CD14-positive monocyte (primary cell): ENCODE results near the gene OR10A7. TPM values are rescaled to one million over a fixed set of nuclear protein-coding genes. Genes with fewer than 3 reads are reported as not detected.

Experiments
- DNase-seq, 3 donors: peaks; one replicate each; pipeline ENCODE4 v3.0.0-alpha.2; 2011 to 2022
- H2AFZ ChIP-seq: 2 replicates; pipeline ENCODE4 v1.6.0; 2012; ENCODE audit warnings: mild to moderate bottlenecking, low read depth, low read length, inconsistent platforms; ENCODE audit not compliant: insufficient read depth, poor library complexity, severe bottlenecking
- H3K27ac ChIP-seq, 2 donors: 1 replicate in 1 of 2; 2 replicates in 1 of 2; pipeline ENCODE4 v1.5.1; 2012 to 2013; ENCODE audit warnings: low read length in 2 of 2, control low read depth in 1 of 2, inconsistent platforms in 1 of 2, low read depth in 1 of 2, mild to moderate bottlenecking in 1 of 2
- H3K27me3 ChIP-seq, 2 donors: one replicate each; pipeline versions ENCODE4 v1.6.0 to v1.6.1; 2011 to 2013; ENCODE audit warnings: low read length in 2 of 2; ENCODE audit not compliant: control insufficient read depth in 2 of 2, insufficient read depth in 2 of 2
- H3K36me3 ChIP-seq, 2 donors: replicated peaks in 1 of 2; 1 replicate in 1 of 2; 2 replicates in 1 of 2; pipeline versions ENCODE4 v1.5.1 to v1.6.1; 2012 to 2013; ENCODE audit warnings: low read length in 2 of 2, control low read depth in 1 of 2, inconsistent platforms in 1 of 2, mild to moderate bottlenecking in 1 of 2; ENCODE audit not compliant: insufficient read depth in 2 of 2, control insufficient read depth in 1 of 2
- H3K4me1 ChIP-seq, 2 donors: 1 replicate in 1 of 2; 2 replicates in 1 of 2; pipeline versions ENCODE4 v1.5.1 to v1.6.1; 2012 to 2013; ENCODE audit warnings: low read length in 2 of 2, control low read depth in 1 of 2, inconsistent platforms in 1 of 2, mild to moderate bottlenecking in 1 of 2, moderate library complexity in 1 of 2; ENCODE audit not compliant: insufficient read depth in 2 of 2, control insufficient read depth in 1 of 2
- H3K4me2 ChIP-seq: replicated peaks from 2 replicates; pipeline ENCODE3; 2012; ENCODE audit warnings: low read length, moderate library complexity, mild to moderate bottlenecking; ENCODE audit not compliant: poor library complexity, severe bottlenecking; ENCODE audit errors: extremely low read depth
- H3K4me3 ChIP-seq, 3 experiments: fragments of 200-600 bp in 1 of 3; sonication (generic) in 1 of 3; replicated peaks in 1 of 3; 1 replicate in 2 of 3; 2 replicates in 1 of 3; pipeline ENCODE4 v1.5.1; 2011 to 2013; ENCODE audit warnings: low read length in 3 of 3, mild to moderate bottlenecking in 3 of 3, control low read depth in 2 of 3, low read depth in 2 of 3, inconsistent platforms in 1 of 3, moderate library complexity in 1 of 3
- H3K79me2 ChIP-seq: 2 replicates; pipeline ENCODE4 v1.6.0; 2012; ENCODE audit warnings: mild to moderate bottlenecking, control low read depth, inconsistent platforms, low read length, moderate library complexity; ENCODE audit not compliant: insufficient read depth
- H3K9ac ChIP-seq: 2 replicates; pipeline ENCODE4 v1.6.0; 2017; ENCODE audit warnings: low read length, mild to moderate bottlenecking; ENCODE audit not compliant: insufficient read depth, poor library complexity, severe bottlenecking
- H3K9me3 ChIP-seq, 2 donors: replicated peaks in 1 of 2; 1 replicate in 1 of 2; 2 replicates in 1 of 2; pipeline versions ENCODE4 v1.5.1 to v1.6.1; 2012 to 2013; ENCODE audit warnings: low read length in 2 of 2, control low read depth in 1 of 2; ENCODE audit not compliant: control insufficient read depth in 1 of 2, insufficient read depth in 1 of 2
- H4K20me1 ChIP-seq: 2 replicates; pipeline ENCODE4 v1.6.0; 2012; ENCODE audit warnings: mild to moderate bottlenecking, low read length, control low read depth, moderate library complexity; ENCODE audit not compliant: insufficient read depth
- H3K27ac Mint-ChIP-seq, 7 donors: one replicate each; pipeline ENCODE4 v1.8.0; 2020; ENCODE audit warnings: mild to moderate bottlenecking in 7 of 7, mixed read lengths in 7 of 7, moderate library complexity in 6 of 7, inconsistent platforms in 2 of 7
- H3K27me3 Mint-ChIP-seq, 3 donors: one replicate each; pipeline ENCODE4 v1.8.0; 2021 to 2022; ENCODE audit warnings: low read depth in 3 of 3, mild to moderate bottlenecking in 3 of 3, mixed read lengths in 3 of 3, moderate library complexity in 3 of 3, inconsistent platforms in 1 of 3
- H3K36me3 Mint-ChIP-seq, 2 donors: one replicate each; pipeline ENCODE4 v1.8.0; 2020; ENCODE audit warnings: mixed read lengths in 2 of 2, inconsistent platforms in 1 of 2, mild to moderate bottlenecking in 1 of 2
- H3K4me1 Mint-ChIP-seq: one replicate; pipeline ENCODE4 v1.8.0; 2020; ENCODE audit warnings: mild to moderate bottlenecking, mixed read lengths
- H3K4me3 Mint-ChIP-seq, 2 donors: one replicate each; pipeline ENCODE4 v1.8.0; 2020; ENCODE audit warnings: mild to moderate bottlenecking in 2 of 2, mixed read lengths in 2 of 2, moderate library complexity in 1 of 2
- H3K9me3 Mint-ChIP-seq, 7 donors: one replicate each; pipeline ENCODE4 v1.8.0; 2020 to 2022; ENCODE audit warnings: mixed read lengths in 7 of 7, mild to moderate bottlenecking in 6 of 7, moderate library complexity in 6 of 7, inconsistent platforms in 2 of 7
- CTCF ChIP-seq: fragments of 200-600 bp; IDR thresholded peaks from one replicate; pipeline ENCODE4 v1.8.0; 2022; ENCODE audit warnings: antibody characterized with exemption, mild to moderate bottlenecking
- WGBS: methylation state at CpG from one replicate; pipeline ENCODE4 v1.1.5; 2013; ENCODE audit warnings: missing lambda C conversion rate; ENCODE audit not compliant: insufficient coverage; 5-methylcytosine and 5-hydroxymethylcytosine counted together
- intact Hi-C, 2 donors: fragments of 100-400 bp; cut with micrococcal nuclease; formaldehyde crosslinking; loops; one replicate each; pipeline versions ENCODE4 v1.15.0 to v1.15.1; 2023
- polyA plus RNA-seq, 3 donors: library from polyadenylated mRNA; depleted of rRNA in 1 of 3; unstranded in 2 of 3; stranded (reverse) in 1 of 3; fragments of 300-500 nt in 2 of 3; fragments of >200 nt in 1 of 3; fragmentation: Illumina TruSeq in 2 of 3; gene quantifications; 1 replicate in 2 of 3; 2 replicates in 1 of 3; pipeline ENCODE4 v1.2.3, GENCODE V29; 2012 to 2021

Gene OR10A7
- polyA plus RNA-seq, 3 donors: not detected

GRCh38 chr12:55227643-55228042 is 6.8 kb downstream of the OR10A7 start:
- H3K79me2 ChIP-seq: no peaks in the 10 kb centered on the region
- no peak overlapping the region for H3K4me3 ChIP-seq
- H3K4me1 ChIP-seq: no peaks in the 10 kb centered on the region
- no peak for TF ChIP-seq CTCF
- H4K20me1 ChIP-seq: no peaks in the 10 kb centered on the region
- H3K27me3 ChIP-seq: peaks cover 2 to 4% of the 10 kb centered on the region in 2 donors
- intact Hi-C loops: no loop called here
- Mint-ChIP-seq H3K27me3 (peaks cover 3 to 7% (median 4%) of the 10 kb centered on the region in 3 donors), H3K4me3 (no peak overlapping the region), H3K36me3 (no peaks in the 10 kb centered on the region), H3K9me3 (no peaks in the 10 kb centered on the region), H3K27ac (no peak overlapping the region), H3K4me1 (no peaks in the 10 kb centered on the region)
- WGBS: 28% methylated on average over 3 of the region's 3 CpGs
- no peak overlapping the region for H3K4me2 ChIP-seq
- no peak overlapping the region for H3K27ac ChIP-seq
- H3K9ac ChIP-seq: no peak overlapping the region
- H3K9me3 ChIP-seq: no peaks in the 10 kb centered on the region
- H2AFZ ChIP-seq: no peak overlapping the region
- DNase-seq: no peak
- H3K36me3 ChIP-seq: no peaks in the 10 kb centered on the region

DNA sequence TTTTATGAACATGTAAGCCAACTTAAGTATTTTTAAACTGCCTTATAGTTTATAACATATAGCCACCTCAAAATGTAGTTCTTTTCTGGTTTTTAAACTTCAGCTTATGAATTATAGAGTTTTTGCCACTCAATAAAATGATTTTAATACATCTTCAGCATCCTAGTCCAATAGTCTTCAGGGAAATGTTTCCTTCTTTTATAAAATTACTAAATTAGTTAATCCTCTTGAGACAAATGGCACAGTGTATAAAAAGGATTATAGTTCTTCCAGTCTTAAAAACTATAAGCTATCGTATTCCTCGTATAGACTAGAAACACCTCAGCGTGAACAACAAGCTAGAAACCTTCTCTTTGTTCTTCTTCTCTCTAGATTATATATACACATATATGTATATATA is 23.5 kb downstream of the OR10A7 start, which contains the start of gene OR6C74:
Gene OR6C74 (plus strand): TSS at position 301 of the 400 bp plus-strand sequence. CDS start 2,679 bp downstream, outside the sequence.
- H3K9me3 ChIP-seq: no peaks in the 10 kb centered on the region
- H3K9ac ChIP-seq: no peak within 1 kb of the TSS
- no peaks in the 10 kb centered on the region for H3K79me2 ChIP-seq
- no peak for TF ChIP-seq CTCF
- intact Hi-C loops: no loop called here
- H4K20me1 ChIP-seq: no peaks in the 10 kb centered on the region
- H3K36me3 ChIP-seq: no peaks in the 10 kb centered on the region
- Mint-ChIP-seq H3K27me3 (peaks cover 2 to 6% (median 6%) of the 10 kb centered on the region in 3 donors), H3K4me1 (no peaks in the 10 kb centered on the region), H3K27ac (no peak within 1 kb of the TSS), H3K36me3 (no peaks in the 10 kb centered on the region), H3K4me3 (no peak within 1 kb of the TSS), H3K9me3 (peaks cover 0 to 3% (median 0%) of the 10 kb centered on the region in 7 donors)
- no peaks in the 10 kb centered on the region for H3K4me1 ChIP-seq
- no CpG with 5 or more reads among the region's 3 CpGs for WGBS
- no peak for DNase-seq
- no peak within 1 kb of the TSS for H3K4me2 ChIP-seq
- H3K4me3 ChIP-seq: no peak within 1 kb of the TSS
- H3K27me3 ChIP-seq: peaks cover 0 to 2% of the 10 kb centered on the region in 2 donors
- H2AFZ ChIP-seq: no peak within 1 kb of the TSS
- no peak within 1 kb of the TSS for H3K27ac ChIP-seq
